NCI-H1105 treated with DMSO at 0.1 percent for 48 hours (cell line): ENCODE measurements around the gene TRDN.
"Not testable (repeated sequence)": the region's sequence is repeated elsewhere in the genome, so short reads cannot be mapped to it uniquely, and the experiment has no call there.

Experiments
- DNase-seq: peaks from one replicate; lab custom pipeline; 2025; lab: John Stamatoyannopoulos, UW

Gene TRDN

GRCh38 chr6:123629258-123629941, 7.3 kb downstream of the TRDN start:
- DNase-seq = no peak

- DNase-seq = no peak
Observed at GRCh38 chr6:123625696-123626095, 11.1 kb downstream of the TRDN start.

GRCh38 chr6:123622780-123623179, 14.0 kb downstream of the TRDN start:
- DNase-seq = no peak

- DNase-seq = no peak
Observed at GRCh38 chr6:123619156-123619555, 17.6 kb downstream of the TRDN start.

GRCh38 chr6:123616942-123617341, 19.8 kb downstream of the TRDN start:
- no peak for DNase-seq

- no peak for DNase-seq
Observed at GRCh38 chr6:123616016-123616415, 20.7 kb downstream of the TRDN start.

GRCh38 chr6:123610779-123611178, 26.0 kb downstream of the TRDN start:
- DNase-seq = no peak

GRCh38 chr6:123604067-123604466, 32.7 kb downstream of the TRDN start:
- DNase-seq = no peak

GRCh38 chr6:123598011-123598410, 38.7 kb downstream of the TRDN start:
- DNase-seq = no peak

GRCh38 chr6:123594776-123595175, 42.0 kb downstream of the TRDN start:
- DNase-seq = no peak

GRCh38 chr6:123592426-123592825, 44.3 kb downstream of the TRDN start:
- no peak for DNase-seq

- no peak for DNase-seq
Observed at GRCh38 chr6:123589973-123590372, 46.8 kb downstream of the TRDN start.

GRCh38 chr6:123589317-123589716, 47.4 kb downstream of the TRDN start:
- no peak for DNase-seq

GRCh38 chr6:123588546-123588895, 48.2 kb downstream of the TRDN start:
- no peak for DNase-seq

- DNase-seq = no peak
Observed at GRCh38 chr6:123587838-123588545, 48.8 kb downstream of the TRDN start.

- not testable (repeated sequence) for DNase-seq
Observed at GRCh38 chr6:123587407-123587806, 49.3 kb downstream of the TRDN start.

GRCh38 chr6:123580331-123580730, 56.4 kb downstream of the TRDN start:
- no peak for DNase-seq

GRCh38 chr6:123575188-123575587, 61.6 kb downstream of the TRDN start:
- peak; percentile 96 for DNase-seq

GRCh38 chr6:123570813-123571684, 65.7 kb downstream of the TRDN start:
- DNase-seq = no peak

- no peak for DNase-seq
Observed at GRCh38 chr6:123569575-123569974, 67.2 kb downstream of the TRDN start.

GRCh38 chr6:123565529-123565928, 71.2 kb downstream of the TRDN start:
- no peak for DNase-seq

GRCh38 chr6:123564361-123564760, 72.4 kb downstream of the TRDN start:
- peak; percentile 97 for DNase-seq

GRCh38 chr6:123562677-123563076, 74.1 kb downstream of the TRDN start:
- peak; percentile 52 for DNase-seq
